Glomerular endothelial cell (primary cell): ENCODE measurements around the gene TTC3. TPM values are rescaled to one million over a fixed set of nuclear protein-coding genes. Genes with fewer than 3 reads are reported as not detected.
"Not testable (repeated sequence)": the region's sequence is repeated elsewhere in the genome, so short reads cannot be mapped to it uniquely, and the experiment has no call there.

ENCODE experiments used
- DNase-seq: peaks from one replicate; pipeline ENCODE4 v3.0.0-alpha.2; 2011; ENCODE audit warnings: low read depth, low spot score; ENCODE audit errors: extremely low read depth
- total RNA-seq: library from RNA; depleted of rRNA; stranded (reverse); fragments of >200 nt; gene quantifications from 2 replicates; pipeline ENCODE4 v1.2.3, GENCODE V29; 2015

TTC3 gene
- total RNA-seq, 1 donor from 2014 or later, result 155 TPM

DNA sequence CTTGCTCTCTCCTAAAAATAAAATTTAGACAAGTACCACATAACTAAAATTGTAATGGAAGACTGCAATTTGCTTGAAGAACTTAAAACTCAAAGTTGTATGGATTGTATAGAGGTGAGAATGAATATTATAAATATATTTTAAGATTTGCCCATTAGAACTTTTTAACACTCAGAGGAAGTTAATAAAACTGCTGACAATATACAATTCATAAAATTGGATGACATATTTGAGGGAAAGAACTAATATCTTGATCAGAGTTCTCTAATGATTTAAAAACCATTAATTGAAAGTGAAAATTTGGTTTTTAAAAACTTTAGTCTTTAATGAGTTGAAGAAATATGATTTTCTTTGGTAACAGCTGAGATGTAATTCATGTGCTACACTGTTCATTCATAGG is 20.9 kb downstream of the TTC3 start:
- DNase-seq, result no peak

DNA sequence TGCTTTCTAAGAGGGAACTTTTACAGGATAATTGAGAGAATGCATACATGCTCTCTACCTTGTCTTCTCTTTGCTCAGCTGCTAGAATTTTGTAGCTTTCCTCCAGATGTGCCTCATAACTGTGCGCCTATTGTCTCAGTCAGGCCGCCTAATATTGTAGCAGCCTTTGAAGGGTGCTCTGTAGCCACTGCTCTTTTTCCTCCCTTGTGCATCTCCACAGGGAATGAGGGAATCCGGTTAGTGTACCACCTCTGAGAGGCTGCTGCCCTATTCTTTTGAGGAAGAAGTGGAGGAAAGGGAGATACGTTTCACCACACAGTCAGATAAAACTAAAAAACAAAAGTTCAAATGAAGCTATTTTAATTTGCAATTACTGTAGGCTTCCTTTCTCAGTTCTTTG is 22.8 kb downstream of the TTC3 start:
- DNase-seq, result no peak

DNA sequence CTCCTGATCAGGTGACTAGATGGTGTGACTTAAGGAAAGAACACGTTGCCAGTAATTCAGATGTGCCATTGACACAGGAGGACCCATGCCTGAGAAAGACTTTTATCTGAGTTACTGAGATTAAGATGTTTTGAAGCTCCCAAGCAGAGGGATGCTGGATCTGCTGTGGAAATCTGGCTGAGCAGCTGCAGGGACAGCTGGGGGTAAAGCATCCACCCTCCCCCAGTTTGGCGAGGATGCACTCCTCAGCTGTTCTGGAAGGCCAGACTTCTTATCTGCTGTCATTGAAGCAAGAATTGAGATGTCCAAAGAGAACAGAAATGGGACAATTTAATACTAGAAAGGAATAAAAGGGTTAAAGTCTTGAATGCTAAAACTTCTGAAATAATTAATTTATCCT is 25.7 kb downstream of the TTC3 start:
- DNase-seq, result no peak

DNA sequence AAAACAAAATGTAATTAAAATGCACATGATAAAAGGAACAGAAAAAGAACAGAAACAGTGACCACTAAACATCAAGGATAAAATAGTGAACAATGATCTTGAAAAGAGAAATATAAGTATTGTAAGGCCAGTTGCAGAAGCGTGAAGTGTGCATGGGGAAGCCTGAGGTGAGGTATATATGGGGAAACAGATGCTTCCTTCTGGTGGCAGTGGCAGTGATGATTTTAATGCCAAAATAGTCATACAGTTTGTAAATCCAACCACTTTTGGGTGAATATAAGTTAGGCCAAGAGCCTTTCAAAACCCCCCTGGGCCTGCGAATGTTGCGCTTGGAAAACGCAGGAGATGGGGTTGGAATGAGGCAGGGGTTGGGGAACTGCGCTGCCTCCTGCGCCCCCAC is 27.3 kb downstream of the TTC3 start:
- no peak for DNase-seq

DNA sequence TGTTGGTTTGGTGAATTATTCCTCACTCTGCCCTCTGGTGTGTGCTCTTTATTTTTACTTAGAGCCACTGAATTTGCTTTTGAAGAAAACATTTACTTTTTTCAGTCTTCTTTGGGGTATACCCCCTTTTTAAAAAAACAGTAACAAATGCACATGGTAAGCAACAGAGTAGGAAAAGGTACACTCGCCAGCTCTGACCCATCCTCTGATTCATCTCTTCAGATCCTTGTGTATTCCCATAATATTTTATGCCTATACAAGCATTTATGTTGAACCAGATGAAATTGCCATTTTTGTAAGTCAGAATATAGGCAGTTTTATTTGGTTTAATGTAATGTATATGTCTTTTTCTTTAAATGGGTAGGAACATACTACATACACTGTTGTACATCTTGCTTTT is 28.3 kb downstream of the TTC3 start:
- DNase-seq, result no peak

DNA sequence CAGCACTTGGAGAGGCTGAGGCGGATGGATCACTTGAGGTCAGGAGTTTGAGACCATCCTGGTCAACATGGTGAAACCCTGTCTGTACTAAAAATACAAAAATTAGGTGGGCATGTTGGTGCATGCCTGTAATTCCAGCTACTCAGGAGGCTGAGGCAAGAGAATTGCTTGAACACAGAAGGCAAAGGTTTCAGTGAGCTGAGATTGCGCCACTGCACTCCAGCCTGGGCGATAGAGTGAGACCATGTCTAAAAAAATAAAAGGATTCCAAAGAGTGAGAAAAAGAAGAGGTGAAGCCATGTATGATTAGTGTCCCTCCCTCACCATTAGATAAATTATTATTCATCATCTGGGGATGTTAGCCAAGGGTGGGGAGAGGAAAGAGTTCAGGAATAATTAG is 29.7 kb downstream of the TTC3 start:
- DNase-seq, result not testable (repeated sequence)

DNA sequence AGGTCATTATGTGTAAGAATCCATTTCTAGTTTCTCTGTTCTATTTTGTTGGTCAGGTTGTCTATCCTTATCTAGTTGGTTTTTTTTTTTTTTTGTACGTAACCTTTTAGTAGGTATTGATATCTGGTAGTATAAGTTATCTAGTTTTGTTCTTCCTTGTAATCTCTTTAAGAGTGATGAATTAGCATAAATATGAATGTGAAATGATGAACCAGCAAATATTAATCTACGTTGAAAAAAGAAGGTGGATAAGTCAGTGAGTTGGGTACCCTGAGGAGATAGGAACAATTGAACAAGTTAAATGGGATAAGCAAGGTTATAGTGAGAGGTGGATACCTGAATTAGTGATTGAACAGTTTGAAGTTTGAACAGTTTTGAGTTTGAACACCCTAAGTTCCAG is 33.9 kb downstream of the TTC3 start:
- DNase-seq, result no peak

DNA sequence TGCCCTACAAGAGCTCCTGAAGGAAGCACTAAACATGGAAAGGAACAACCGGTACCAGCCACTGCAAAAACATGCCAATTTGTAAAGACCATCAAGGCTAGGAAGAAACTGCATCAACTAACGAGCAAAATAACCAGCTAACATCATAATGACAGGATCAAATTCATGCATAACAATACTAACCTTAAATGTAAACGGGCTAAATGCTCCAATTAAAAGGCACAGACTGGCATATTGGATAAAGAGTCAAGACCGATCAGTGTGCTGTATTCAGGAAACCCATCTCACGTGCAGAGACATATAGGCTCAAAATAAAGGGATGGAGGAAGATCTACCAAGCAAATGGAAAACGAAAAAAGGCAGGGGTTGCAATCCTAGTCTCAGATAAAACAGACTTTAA is 38.0 kb downstream of the TTC3 start:
- not testable (repeated sequence) for DNase-seq

DNA sequence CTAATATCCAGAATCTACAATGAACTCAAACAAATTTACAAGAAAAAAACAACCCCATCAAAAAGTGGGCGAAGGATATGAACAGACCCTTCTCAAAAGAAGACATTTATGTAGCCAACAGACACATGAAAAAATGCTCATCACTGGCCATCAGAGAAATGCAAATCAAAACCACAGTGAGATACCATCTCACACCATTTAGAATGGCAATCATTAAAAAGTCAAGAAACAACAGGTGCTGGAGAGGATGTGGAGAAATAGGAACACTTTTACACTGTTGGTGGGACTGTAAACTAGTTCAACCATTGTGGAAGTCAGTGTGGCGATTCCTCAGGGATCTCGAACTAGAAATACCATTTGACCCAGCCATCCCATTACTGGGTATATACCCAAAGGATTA is 41.2 kb downstream of the TTC3 start:
- DNase-seq, result not testable (repeated sequence)

DNA sequence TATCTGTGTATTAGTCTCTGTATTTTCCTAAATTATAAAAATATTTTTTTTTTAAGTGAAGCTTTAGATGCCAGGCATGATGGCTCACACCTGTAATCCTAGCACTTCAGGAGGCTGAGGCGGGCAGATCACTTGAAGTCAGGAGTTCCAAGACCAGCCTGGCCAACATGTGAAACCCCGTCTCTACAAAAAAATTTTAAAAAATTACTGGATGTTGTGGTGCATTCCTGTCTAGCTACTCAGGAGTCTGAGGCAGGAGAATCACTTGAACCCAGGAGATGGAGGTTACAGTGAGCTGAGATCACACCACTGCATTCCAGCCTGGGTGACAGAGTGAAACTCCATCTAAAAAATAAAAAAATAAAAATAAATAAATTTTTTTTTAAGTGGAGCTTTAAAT is 43.4 kb downstream of the TTC3 start:
- DNase-seq, result not testable (repeated sequence)

DNA sequence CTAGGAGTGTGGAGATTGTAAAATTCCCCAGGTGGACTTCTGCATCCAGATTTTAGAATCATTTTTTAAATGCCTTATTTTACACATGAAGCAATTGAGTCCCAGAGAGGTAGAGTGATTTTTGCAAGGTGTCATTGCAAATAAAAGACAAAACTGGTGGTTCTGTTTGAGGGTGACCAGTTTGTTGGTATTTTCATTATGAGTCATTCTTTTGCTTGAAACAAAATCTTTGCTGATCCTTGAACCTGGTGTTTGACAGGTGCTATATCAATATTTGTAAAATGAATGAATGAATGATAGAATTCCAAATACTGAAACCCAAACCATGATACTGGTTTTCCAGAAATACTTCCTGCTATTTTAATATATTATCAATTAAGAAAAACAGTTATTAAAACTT is 44.1 kb downstream of the TTC3 start:
- no peak for DNase-seq

DNA sequence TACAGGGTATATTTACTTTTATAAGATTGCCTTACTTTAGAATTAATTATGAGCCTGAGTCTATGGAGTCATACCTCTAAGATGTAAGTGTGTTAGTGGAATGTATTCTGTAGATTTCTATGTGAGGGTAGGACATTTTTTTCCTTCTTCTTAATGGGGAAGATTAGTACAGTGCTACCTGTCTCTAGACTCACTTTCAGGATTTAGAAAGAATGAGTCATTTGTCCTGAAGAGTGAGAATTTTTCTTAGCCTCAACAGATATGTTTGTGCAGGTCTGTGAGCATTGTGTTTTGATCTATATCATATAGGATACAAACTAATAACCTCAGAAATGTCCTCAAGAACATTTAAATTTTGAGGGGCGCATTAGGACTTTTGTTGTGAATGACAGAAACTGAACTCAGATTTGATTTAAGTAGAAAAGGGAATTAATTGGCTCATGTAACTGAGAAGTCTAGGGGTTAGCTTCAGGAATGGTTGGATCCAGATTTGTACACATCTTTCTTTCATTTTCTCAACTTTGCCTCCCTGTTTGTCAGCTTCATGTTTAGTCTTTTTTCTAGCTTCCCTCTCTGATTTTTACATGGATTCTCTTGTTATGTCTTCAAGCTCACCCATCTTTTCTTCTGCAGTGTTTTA is 45.3 kb downstream of the TTC3 start:
- DNase-seq, result no peak

DNA sequence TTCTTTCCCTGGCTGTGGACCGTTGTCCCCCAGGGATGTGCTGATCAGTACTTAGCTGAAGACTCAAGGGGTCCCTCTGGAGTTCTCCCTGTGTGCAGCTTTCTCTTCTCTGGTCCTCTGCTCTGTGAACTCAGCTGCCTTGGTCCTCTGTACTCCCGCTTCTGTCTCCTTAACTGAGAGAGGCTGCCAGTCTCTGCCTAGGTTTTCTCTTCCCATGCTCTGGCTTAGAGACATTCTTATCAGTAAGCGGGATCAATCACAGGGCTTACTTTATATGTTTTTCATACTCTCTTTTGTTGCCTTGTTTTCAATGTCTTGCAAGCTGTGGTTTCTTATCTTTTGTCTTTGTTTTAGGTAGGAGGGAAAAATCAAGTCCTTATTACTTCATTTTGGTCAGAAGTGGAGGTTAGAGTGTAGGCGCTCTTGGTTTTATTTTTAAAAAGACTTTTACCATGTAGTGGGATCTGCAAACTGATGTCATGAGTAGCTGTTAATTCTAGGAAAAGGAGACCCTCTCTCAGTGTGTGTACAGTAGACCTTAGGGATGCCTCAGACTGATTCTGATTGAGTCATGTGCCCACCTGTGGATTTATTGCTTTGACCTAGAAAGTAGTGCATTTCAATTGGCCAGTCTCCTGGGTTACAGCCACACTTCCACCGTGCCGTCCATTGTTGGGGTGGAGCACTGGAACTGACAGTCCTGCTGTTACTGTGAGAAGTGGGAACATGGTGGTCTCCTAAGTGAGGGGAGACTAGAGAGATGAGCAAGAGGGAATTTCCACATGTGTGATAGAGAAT is 46.6 kb downstream of the TTC3 start:
- DNase-seq, result no peak

DNA sequence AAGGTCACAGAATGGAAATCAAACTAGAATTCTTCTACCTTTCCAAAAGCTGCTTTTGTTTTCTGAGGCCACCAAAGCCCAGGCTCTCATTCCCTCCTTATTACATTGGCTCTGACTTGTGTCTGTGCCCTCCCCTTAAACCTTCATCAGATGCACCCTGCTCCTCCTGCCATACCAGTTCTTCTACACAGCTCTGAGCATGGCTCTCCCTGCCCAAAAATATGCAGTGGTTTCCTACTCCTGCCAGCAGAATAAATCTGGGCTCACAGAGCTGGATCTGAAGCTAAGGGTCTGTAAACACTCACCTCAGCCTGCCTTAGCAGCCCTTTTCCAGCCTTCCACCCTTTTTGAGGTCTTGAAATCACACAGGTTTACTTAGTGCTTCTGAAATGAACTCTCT is 55.0 kb downstream of the TTC3 start:
- DNase-seq, result no peak

DNA sequence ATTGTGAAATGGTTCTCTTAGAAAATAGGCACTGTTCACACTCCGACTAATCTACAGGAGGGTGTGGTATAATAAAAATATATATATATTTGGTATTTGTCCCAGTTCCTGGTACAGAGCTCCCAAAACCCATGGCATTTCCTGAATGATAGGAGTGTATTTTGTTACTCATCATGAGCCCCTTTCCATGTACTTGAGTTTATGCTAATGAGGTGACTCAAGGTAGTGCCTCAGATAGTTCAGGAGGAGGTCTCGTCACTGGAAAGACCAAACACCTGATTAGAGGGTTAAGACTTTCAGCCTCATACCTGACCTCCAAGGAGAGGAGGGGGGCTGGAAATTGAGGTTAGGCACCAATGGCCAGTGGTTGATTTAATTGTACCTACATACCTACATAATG is 57.9 kb downstream of the TTC3 start:
- no peak for DNase-seq

DNA sequence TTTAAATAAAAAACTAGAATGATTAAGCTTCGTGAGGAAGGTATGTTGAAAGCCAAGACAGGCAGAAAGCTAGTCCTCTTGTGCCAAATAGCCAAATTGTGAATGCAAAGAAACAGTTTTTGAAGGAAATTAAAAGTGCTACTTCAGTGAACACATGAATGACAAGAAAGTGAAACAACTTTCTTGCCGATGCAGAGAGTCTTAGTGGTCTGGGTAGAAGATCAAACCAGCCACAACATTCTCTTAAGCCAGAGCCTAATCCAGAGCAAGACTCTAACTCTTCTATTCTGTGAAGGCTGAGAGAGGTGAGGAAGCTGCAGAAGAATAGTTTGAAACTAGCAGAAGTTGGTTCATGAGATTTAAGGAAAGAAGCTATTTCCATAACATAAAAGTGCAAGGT is 63.2 kb downstream of the TTC3 start:
- DNase-seq, result no peak

DNA sequence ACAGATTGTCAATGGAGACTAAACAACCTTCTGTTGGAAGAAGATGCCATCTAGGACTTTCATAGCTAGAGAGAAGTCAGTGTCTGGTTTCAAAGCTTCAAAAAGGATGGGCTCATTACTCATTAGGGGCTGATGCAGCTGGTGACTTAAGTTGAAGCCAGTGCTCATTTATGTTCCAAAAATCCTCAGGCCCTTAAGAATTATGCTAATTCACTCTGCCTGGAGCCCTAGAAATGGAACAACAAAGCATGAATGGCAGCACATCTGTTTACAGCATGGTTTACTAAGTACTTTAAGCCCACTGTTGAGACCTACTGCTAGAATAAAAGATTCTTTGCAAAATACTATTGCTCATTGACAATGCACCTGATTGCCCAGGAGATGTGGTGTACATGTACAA is 63.7 kb downstream of the TTC3 start:
- DNase-seq, result no peak

DNA sequence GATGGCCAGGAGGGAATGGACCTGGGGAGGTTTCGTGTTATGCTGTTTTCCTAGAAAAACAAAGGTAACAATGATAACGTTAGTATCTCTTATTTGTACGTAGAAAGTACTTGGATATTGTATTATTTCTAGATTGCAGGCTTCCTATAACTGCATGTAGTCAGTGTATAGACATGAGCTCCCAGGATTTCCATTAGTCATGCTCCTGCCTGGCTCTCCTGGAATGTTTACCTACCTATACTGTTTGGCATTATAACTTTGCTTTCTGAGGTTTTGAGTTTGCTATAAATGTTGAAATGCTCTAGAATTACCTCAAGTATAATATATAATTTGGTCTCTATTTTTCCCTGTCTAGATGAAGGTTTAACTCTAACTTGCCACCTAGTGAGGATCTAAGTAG is 66.1 kb downstream of the TTC3 start:
- no peak for DNase-seq

DNA sequence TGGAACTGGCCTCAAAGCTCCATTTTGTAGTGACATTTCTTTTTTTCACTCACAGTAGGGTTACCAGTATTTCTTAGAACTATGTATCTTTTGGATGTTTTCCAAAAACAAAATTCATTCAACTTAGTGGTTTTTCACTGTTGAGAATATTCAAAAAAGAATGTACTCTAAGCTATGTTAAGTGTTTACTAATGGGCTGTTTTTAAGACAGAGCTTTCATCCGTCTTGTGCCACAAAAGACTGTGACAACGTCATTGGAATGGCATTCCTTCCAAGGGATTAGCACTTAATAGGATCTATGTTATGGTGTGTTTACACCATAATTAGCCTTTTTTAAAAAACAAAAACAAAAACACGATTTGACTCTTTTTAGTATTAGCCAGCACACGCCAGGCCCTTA is 66.8 kb downstream of the TTC3 start:
- no peak for DNase-seq

DNA sequence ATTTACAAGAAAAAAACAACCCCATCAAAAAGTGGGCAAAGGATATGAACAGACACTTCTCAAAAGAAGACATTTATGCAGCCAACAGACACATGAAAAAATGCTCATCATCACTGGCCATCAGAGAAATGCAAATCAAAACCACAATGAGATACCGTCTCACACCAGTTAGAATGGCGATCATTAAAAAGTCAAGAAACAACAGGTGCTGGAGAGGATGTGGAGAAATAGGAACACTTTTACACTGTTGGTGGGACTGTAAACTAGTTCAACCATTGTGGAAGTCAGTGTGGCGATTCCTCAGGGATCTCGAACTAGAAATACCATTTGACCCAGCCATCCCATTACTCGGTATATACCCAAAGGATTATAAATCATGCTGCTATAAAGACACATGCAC is 70.3 kb downstream of the TTC3 start:
- not testable (repeated sequence) for DNase-seq

DNA sequence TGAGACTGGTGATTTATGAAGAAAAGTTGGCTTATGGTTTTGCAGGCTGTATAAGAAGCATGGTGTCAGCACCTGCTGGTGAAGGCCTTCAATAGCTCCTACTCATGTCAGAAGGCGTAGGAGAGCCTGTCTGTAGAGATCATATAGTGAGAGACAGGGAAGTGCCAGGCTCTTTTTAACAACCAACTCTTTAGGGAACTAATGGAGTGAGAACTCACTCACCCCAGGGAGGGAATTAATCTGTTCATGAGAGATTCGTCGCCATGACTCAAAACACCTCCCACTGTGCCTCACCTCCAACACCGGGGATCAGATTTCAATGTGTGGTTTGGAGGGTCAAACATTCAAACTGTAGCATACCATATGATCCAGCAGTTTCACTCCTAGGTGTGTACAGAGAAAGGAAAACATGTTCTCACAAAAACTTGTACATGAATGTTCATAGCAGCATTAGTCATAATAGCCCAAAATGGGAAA is 72.6 kb downstream of the TTC3 start:
- DNase-seq, result no peak
